Endothelial cell of umbilical vein (primary cell): ENCODE results near the gene TREX2.

Experiments used
- CTCF ChIP-seq, 2 donors: IDR thresholded peaks; 1 replicate in 1 of 2; 2 replicates in 1 of 2; pipeline ENCODE4 v1.5.1; 2011; ENCODE audit warnings: low read length in 2 of 2, mild to moderate bottlenecking in 2 of 2, moderate library complexity in 2 of 2, control low read depth in 1 of 2, inconsistent platforms in 1 of 2, low read depth in 1 of 2; ENCODE audit not compliant: insufficient read depth in 1 of 2; ENCODE audit errors: extremely low read depth in 1 of 2
- EZH2 ChIP-seq: IDR thresholded peaks from 2 replicates; pipeline ENCODE4 v1.6.1; 2012; ENCODE audit warnings: borderline replicate concordance, low read depth, mild to moderate bottlenecking, moderate library complexity, low read length, inconsistent platforms; ENCODE audit not compliant: severe bottlenecking
- FOS ChIP-seq: IDR thresholded peaks from 2 replicates; pipeline ENCODE4 v1.6.1; 2011; ENCODE audit warnings: mild to moderate bottlenecking, low read length, moderate library complexity, borderline replicate concordance; ENCODE audit not compliant: insufficient read depth
- GATA2 ChIP-seq: IDR thresholded peaks from 2 replicates; pipeline ENCODE4 v1.7.0; 2011; ENCODE audit warnings: low read depth, mild to moderate bottlenecking, moderate library complexity, mixed read lengths, low read length; ENCODE audit not compliant: insufficient read length, insufficient read depth
- POLR2A ChIP-seq: IDR thresholded peaks from 2 replicates; pipeline ENCODE4 v1.6.1; 2012; ENCODE audit warnings: low read depth, mild to moderate bottlenecking, control low read depth, low read length
- POLR2AphosphoS5 ChIP-seq: IDR thresholded peaks from 2 replicates; pipeline ENCODE4 v1.6.1; 2012; ENCODE audit warnings: low read depth, mild to moderate bottlenecking, control low read depth, low read length, moderate library complexity; ENCODE audit not compliant: insufficient read depth
- TF ChIP-seq, protein P1 (sequence below): IDR thresholded peaks from 2 replicates; pipeline ENCODE4 v1.6.1; 2011; ENCODE audit not compliant: insufficient read depth, insufficient read length

DNA sequence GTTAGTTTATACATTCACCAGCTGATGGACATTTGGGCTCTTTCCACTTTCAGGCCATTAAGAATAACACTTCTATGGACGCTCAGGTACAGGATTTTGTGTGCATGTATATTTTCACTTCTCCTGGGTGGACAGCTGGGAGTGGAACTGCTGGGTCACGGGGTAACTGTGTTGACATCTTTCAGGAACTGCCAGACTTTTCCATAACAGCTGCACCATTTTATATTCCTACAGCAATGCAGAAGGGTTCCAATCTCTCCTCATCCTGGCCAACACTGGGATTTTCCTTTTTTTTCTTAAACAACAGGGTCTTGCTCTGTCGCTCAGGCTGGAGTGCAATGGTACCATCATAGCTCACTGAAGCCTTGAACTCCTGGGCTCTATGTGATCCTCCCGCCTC is 12.6 kb upstream of the TREX2 start:
- TF ChIP-seq CTCF (IDR thresholded peaks at IDR 0.05; ENCODE audit: extremely low read depth in 1 of 2, insufficient read depth in 1 of 2, low read depth in 1 of 2, low read length in 2 of 2): no peak
- no peak for TF ChIP-seq POLR2A
- TF ChIP-seq POLR2AphosphoS5: no peak
- no peak for TF ChIP-seq GATA2
- TF ChIP-seq, protein P1, sequence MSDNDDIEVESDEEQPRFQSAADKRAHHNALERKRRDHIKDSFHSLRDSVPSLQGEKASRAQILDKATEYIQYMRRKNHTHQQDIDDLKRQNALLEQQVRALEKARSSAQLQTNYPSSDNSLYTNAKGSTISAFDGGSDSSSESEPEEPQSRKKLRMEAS: no peak
- TF ChIP-seq EZH2: no peak
- no peak for TF ChIP-seq FOS
